Adipose tissue (tissue), 3 donors: ENCODE data around the gene FITM2. TPM values are rescaled to one million over a fixed set of nuclear protein-coding genes. Genes with fewer than 3 reads are reported as not detected.

ENCODE experiments used
- H3K27ac ChIP-seq: one replicate; pipeline ENCODE4 v1.5.1; 2013; ENCODE audit warnings: low read depth, low read length
- WGBS, 3 donors: extraction: QIAGEN DNeasy Blood & Tissue Kit; methylation state at CpG; one replicate each; pipeline ENCODE4 v1.1.7; 2013; 5-methylcytosine and 5-hydroxymethylcytosine counted together
- polyA plus RNA-seq, 3 donors: library from polyadenylated mRNA; stranded (reverse); fragments of 200-250 nt; gene quantifications; one replicate each; pipeline ENCODE4 v1.2.3, GENCODE V29; 2013
- donor health status: healthy with polysubstance abuse.
- donor health status: Bipolar disorder and iron deficiency.
- donor health status: healthy.

Gene FITM2
- polyA plus RNA-seq, 3 donors, result 5.7 to 19.7 (median 6.1) TPM

GRCh38 chr20:44296011-44296410, 15.0 kb downstream of the FITM2 start:
- 77 to 84% (median 78%) methylated on average over 7 of the region's 7 CpGs for WGBS, 3 donors
- H3K27ac ChIP-seq, result no peak overlapping the region

DNA sequence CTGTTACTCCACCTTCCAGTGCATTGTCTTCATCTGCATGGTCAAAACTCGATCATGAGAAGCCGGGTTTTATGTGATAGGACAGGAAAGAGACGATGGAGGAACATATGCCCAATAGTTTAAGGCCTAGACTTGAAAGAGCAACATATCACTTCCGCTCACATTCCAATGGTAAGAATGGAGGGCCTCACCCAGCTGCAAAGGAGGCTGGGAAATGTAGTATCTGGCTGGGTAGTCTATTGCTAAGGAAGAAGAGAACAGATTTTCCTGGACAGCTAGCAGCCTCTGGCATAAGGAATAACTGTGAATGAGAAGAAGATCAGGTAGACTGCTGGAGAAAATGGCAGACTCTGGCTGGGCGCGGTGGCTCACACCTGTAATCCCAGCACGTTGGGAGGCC, 19.2 kb downstream of the FITM2 start:
- H3K27ac ChIP-seq, result no peak overlapping the region
- 93 to 96% (median 94%) methylated on average over 7 of the region's 7 CpGs for WGBS, 3 donors

DNA sequence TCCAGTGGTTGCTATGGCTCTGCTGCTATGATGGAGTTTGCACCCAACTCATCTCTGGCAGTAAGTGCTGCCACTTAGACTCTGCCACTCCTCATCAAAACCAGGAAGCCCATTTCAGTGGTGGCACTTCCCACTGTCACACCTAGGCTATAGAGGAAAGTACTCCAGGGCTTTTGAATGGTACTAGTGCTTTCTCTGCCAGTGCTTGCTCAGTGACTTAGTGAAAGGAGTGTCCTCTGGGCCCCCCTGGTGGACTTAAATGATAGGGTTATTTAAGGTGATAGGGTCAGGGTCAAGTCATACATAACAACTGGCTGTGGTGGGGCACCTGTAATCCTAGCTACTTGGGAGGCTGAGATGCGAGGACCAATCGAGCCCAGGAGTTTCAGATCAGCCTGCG, 22.8 kb downstream of the FITM2 start:
- H3K27ac ChIP-seq, result no peak overlapping the region
- WGBS, 3 donors, result 96 to 99% (median 97%) methylated on average over 3 of the region's 3 CpGs

GRCh38 chr20:44287272-44288097, 23.5 kb downstream of the FITM2 start:
- no peak overlapping the region for H3K27ac ChIP-seq
- 63 to 70% (median 67%) methylated on average over 5 of the region's 5 CpGs for WGBS, 3 donors

GRCh38 chr20:44284032-44284431, 27.0 kb downstream of the FITM2 start:
- 86 to 100% (median 97%) methylated on average over 1 of the region's 1 CpG for whole genome bisulfite sequencing, 3 donors

GRCh38 chr20:44282192-44282591, 28.8 kb downstream of the FITM2 start:
- H3K27ac ChIP-seq, result no peak overlapping the region
- WGBS, 3 donors, result 77 to 82% (median 82%) methylated on average over 3 of the region's 3 CpGs

More at GRCh38 chr20:44284032-44284431, 27.0 kb downstream of the FITM2 start:
- no peak overlapping the region for H3K27ac ChIP-seq

DNA sequence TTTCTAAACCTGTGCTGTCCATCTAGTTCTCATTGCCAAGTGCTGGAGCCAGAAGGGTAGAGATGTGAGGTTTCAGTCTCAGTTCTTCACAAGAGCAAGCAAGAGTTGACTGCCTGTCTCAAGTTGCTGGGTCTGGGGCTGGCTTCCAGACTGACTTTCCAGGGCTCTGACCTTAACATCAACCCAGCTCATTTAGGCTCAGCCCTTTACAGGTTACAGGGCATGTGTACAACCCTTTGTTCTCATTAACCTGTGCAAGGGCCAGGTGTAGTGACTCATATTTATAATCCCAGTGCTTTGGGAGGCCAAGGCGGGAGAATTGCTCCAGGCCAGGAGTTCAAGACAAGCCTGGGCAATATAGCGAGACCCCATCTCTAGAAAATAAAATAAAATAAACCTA, 30.6 kb downstream of the FITM2 start:
- H3K27ac ChIP-seq, result no peak overlapping the region
- 95 to 100% (median 98%) methylated on average over 2 of the region's 2 CpGs for WGBS, 3 donors

- WGBS, 3 donors, result 82 to 84% (median 83%) methylated on average over 11 of the region's 11 CpGs
These were observed 31.8 kb downstream of the FITM2 start for GRCh38 chr20:44279228-44279627.

GRCh38 chr20:44274303-44275017, 36.5 kb downstream of the FITM2 start:
- 70 to 86% (median 83%) methylated on average over 11 of the region's 11 CpGs for WGBS, 3 donors
- no peak overlapping the region for H3K27ac ChIP-seq

More at GRCh38 chr20:44279228-44279627, 31.8 kb downstream of the FITM2 start:
- no peak overlapping the region for H3K27ac ChIP-seq

GRCh38 chr20:44273231-44274215, 37.5 kb downstream of the FITM2 start:
- 87 to 89% (median 87%) methylated on average over 10 of the region's 10 CpGs for WGBS, 3 donors
- H3K27ac ChIP-seq, result no peak overlapping the region

- H3K27ac ChIP-seq, result no peak overlapping the region
These were observed 38.9 kb downstream of the FITM2 start for GRCh38 chr20:44271915-44272663.

DNA sequence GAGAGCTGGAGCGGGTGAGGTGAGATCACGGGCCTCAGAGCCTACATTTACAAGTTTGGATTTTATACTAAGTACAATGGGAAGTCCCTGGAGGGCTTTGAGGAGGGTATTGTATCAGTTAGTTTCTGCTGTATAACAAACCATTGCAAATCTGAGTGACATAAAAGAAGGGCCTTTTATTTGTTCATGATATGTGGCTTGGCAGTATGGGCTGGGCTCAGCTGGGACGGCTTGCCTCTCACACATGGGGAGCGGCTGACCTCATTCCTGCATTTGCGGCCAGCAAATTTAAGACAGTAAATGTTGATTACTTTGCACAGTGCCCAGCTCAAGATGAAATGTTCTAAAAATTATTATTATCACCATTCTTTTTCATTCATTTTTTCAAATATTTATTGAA, 42.2 kb downstream of the FITM2 start:
- no peak overlapping the region for H3K27ac ChIP-seq
- WGBS, 3 donors, result 89 to 94% (median 93%) methylated on average over 5 of the region's 5 CpGs

More at GRCh38 chr20:44271915-44272663, 38.9 kb downstream of the FITM2 start:
- WGBS, 3 donors, result 66 to 73% (median 71%) methylated on average over 14 of the region's 14 CpGs

- WGBS, 3 donors, result 64 to 70% (median 65%) methylated on average over 5 of the region's 5 CpGs
- no peak overlapping the region for H3K27ac ChIP-seq
These were observed 46.7 kb downstream of the FITM2 start for GRCh38 chr20:44264287-44264686.

DNA sequence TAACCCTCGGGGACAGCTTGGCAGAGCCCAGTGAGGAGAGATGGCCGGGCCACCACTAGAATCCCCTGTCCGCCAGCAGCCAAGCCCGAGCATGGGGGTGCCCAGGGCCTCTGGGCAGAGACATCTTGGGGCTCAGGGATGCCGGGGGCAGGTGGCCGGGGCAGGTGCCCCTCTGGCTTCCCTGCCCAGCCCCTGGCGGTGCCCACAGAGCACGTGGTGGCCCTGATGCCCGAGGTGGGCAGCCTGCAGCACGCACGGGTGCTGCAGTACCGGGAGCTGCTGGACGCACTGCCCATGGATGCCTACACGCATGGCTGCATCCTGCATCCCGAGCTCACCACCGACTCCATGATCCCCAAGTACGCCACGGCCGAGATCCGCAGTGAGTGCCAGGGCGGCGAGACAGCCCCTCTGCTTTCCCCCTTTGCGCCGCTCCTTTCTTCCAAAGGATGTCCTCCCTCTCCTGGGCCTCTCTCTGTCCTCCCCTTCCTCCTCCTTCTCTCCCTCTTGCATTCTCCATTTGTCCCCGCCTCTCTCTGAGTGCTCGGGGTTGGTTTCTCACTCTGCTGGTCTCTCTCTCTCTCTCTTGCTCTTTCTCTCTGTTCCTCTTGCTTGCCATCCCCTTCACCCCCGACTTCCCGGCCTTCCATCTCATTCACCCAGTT, 52.6 kb downstream of the FITM2 start:
- no peak overlapping the region for H3K27ac ChIP-seq
- 88 to 91% (median 90%) methylated on average over 26 to 28 of the region's 28 CpGs for WGBS, 3 donors

- no peak overlapping the region for H3K27ac ChIP-seq
- 89 to 94% (median 91%) methylated on average over 21 of the region's 21 CpGs for WGBS, 3 donors
These were observed 54.0 kb downstream of the FITM2 start for GRCh38 chr20:44256961-44257360.

GRCh38 chr20:44255942-44256341, 55.1 kb downstream of the FITM2 start:
- 87 to 97% (median 96%) methylated on average over 1 of the region's 1 CpG for WGBS, 3 donors
- no peak overlapping the region for H3K27ac ChIP-seq

DNA sequence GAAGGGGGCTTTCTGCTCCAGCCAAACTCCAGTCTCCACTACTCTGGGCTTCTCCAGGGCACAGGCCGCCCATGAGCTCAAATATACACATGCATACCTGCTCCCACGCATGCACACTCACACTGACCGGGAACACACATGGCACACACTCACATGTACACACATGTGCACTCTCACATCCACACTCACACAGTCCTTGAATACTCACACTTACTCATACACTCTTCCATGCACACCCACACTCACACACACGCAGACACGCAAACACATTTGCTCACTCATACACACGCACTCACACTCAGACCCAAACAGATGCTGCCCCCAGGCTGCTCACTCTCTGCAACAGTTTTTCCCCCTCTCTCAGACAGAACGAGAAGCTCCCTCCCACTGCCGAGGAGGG, 56.9 kb downstream of the FITM2 start:
- 78 to 87% (median 83%) methylated on average over 8 of the region's 8 CpGs for WGBS, 3 donors

More for the DNA sequence above, 56.9 kb downstream of the FITM2 start:
- no peak overlapping the region for H3K27ac ChIP-seq
